Measurements from ENCODE around the gene ZRANB1.

GRCh38 chr10:124918906-124919305, 23.0 kb upstream of the ZRANB1 start:
- TF ChIP-seq CTCF (IDR thresholded peaks at IDR 0.05; ENCODE audit: insufficient read depth, low read length, poor library complexity, severe bottlenecking) (no peak), EZH2phosphoT487 (conservative IDR thresholded peaks at IDR 0.05; ENCODE audit: low read length) (no peak)

Data from SU-DHL-6 (cell line).